ENCODE results near the gene KLB. TPM values are rescaled to one million over a fixed set of nuclear protein-coding genes. Genes with fewer than 3 reads are reported as not detected.

The KLB gene
- total RNA-seq, 1 donor: not detected

DNA sequence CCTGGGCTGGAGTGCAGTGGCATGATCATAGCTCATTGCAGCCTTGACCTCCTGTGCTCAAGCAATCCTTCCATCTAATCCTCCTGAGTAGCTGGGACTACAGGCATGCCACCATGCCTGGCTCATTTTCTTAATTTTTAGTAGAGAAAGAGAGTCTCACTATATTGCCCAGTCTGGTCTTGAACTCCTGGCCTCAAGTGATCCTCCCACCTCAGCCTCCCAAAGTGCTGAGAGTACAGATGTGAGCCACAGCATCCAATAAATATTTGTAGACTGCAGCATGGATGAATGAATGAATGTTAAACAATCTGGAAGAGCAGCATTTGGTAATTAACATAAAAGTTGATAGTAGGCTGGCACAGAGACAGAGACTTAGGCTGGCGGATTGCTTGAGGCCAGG lies 20.0 kb downstream of the KLB start:
- H2AFZ ChIP-seq (ENCODE audit: low read length): no peak overlapping the region
- no peaks in the 10 kb centered on the region for H3K9me3 ChIP-seq (ENCODE audit: low read depth, low read length)
- no peak overlapping the region for H3K4me2 ChIP-seq (ENCODE audit: insufficient read depth, low read length)
- no peaks in the 10 kb centered on the region for H3K36me3 ChIP-seq (ENCODE audit: insufficient read depth, low read length)
- H3K4me1 ChIP-seq (ENCODE audit: insufficient read depth, low read length): no peaks in the 10 kb centered on the region
- H3K4me3 ChIP-seq (ENCODE audit: insufficient read depth, low read length): no peak overlapping the region
- TF ChIP-seq CTCF (IDR thresholded peaks at IDR 0.05; ENCODE audit: extremely low read depth, low read depth, low read length): no peak
- H3K79me2 ChIP-seq (ENCODE audit: insufficient read depth, low read length): no peaks in the 10 kb centered on the region
- DNase-seq (ENCODE audit: insufficient read length, low spot score, missing footprints): no peak
- no peaks in the 10 kb centered on the region for H3K27me3 ChIP-seq (ENCODE audit: insufficient read depth, low read length)
- no peak overlapping the region for H3K27ac ChIP-seq (ENCODE audit: low read depth, low read length)
- no peaks in the 10 kb centered on the region for H4K20me1 ChIP-seq (ENCODE audit: insufficient read depth, low read length)

DNA sequence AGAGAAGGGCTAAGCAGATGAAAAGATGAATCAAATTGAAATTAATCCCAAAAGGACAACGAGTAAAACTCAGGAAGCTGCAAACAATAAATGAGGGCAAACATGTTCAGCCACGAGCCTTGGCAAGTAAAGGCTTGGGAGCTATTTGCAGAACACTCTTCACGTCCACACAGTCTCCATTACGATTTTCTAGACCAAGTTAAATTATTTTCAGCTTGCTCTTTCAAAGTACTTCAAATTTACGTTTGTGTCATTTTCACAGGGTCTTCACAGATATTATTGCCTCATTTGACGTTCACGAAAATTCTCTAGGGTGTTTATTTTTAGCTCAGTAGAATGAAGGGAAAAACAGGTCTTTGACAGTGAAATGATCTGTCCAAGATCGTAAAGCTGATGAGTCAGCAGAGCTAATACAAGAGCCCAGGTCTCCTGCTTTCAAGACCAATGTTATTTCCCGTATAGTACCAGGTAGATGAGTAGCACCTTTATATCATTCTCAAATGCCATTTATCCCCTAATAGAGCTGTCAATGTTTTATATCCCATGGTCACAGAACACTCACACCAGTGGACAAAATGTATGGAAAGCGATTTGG lies 20.9 kb downstream of the KLB start:
- no peak overlapping the region for H3K27ac ChIP-seq (ENCODE audit: low read depth, low read length)
- H3K4me2 ChIP-seq (ENCODE audit: insufficient read depth, low read length): peak overlapping the region; percentile 32
- TF ChIP-seq CTCF (IDR thresholded peaks at IDR 0.05; ENCODE audit: extremely low read depth, low read depth, low read length): no peak
- no peaks in the 10 kb centered on the region for H4K20me1 ChIP-seq (ENCODE audit: insufficient read depth, low read length)
- H3K27me3 ChIP-seq (ENCODE audit: insufficient read depth, low read length): no peaks in the 10 kb centered on the region
- H3K4me3 ChIP-seq (ENCODE audit: insufficient read depth, low read length): no peak overlapping the region
- DNase-seq (ENCODE audit: insufficient read length, low spot score, missing footprints): no peak
- H3K9me3 ChIP-seq (ENCODE audit: low read depth, low read length): no peaks in the 10 kb centered on the region
- no peak overlapping the region for H2AFZ ChIP-seq (ENCODE audit: low read length)
- no peaks in the 10 kb centered on the region for H3K79me2 ChIP-seq (ENCODE audit: insufficient read depth, low read length)
- H3K36me3 ChIP-seq (ENCODE audit: insufficient read depth, low read length): no peaks in the 10 kb centered on the region
- H3K4me1 ChIP-seq (ENCODE audit: insufficient read depth, low read length): no peaks in the 10 kb centered on the region

GRCh38 chr4:39429476-39430334 lies 23.0 kb downstream of the KLB start:
- no peak for DNase-seq (ENCODE audit: insufficient read length, low spot score, missing footprints)
- Histone ChIP-seq H3K27me3 (ENCODE audit: insufficient read depth, low read length) (no peaks in the 10 kb centered on the region), H3K4me2 (ENCODE audit: insufficient read depth, low read length) (no peak overlapping the region), H3K79me2 (ENCODE audit: insufficient read depth, low read length) (no peaks in the 10 kb centered on the region), H4K20me1 (ENCODE audit: insufficient read depth, low read length) (no peaks in the 10 kb centered on the region), H3K4me3 (ENCODE audit: insufficient read depth, low read length) (no peak overlapping the region), H3K36me3 (ENCODE audit: insufficient read depth, low read length) (no peaks in the 10 kb centered on the region), H2AFZ (ENCODE audit: low read length) (no peak overlapping the region), H3K4me1 (ENCODE audit: insufficient read depth, low read length) (no peaks in the 10 kb centered on the region), H3K9me3 (ENCODE audit: low read depth, low read length) (no peaks in the 10 kb centered on the region), H3K27ac (ENCODE audit: low read depth, low read length) (no peak overlapping the region)
- no peak for TF ChIP-seq CTCF (IDR thresholded peaks at IDR 0.05; ENCODE audit: extremely low read depth, low read depth, low read length)

DNA sequence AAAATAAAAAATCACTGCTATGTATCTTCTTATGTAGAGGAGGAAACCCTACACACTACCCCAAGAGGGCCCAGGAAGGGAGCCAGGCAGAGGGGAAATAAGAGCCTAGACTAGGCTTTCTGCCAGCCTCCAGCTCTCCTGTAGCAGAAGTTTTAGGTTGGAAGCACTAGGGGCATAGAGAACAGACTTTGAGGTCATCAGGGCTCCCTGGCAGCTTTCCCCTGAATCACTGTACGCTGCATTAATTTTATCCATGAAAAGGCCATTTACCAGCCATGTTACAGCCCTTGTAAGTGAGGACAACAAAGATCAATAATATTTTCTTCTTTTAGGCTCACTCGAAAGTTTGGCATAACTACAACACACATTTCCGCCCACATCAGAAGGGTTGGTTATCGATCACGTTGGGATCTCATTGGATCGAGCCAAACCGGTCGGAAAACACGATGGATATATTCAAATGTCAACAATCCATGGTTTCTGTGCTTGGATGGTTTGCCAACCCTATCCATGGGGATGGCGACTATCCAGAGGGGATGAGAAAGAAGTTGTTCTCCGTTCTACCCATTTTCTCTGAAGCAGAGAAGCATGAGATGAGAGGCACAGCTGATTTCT lies 27.3 kb downstream of the KLB start:
- H3K9me3 ChIP-seq (ENCODE audit: low read depth, low read length): no peaks in the 10 kb centered on the region
- no peaks in the 10 kb centered on the region for H4K20me1 ChIP-seq (ENCODE audit: insufficient read depth, low read length)
- H3K79me2 ChIP-seq (ENCODE audit: insufficient read depth, low read length): no peaks in the 10 kb centered on the region
- H3K27me3 ChIP-seq (ENCODE audit: insufficient read depth, low read length): peaks cover 19% of the 10 kb centered on the region
- H3K4me1 ChIP-seq (ENCODE audit: insufficient read depth, low read length): no peaks in the 10 kb centered on the region
- H3K4me3 ChIP-seq (ENCODE audit: insufficient read depth, low read length): no peak overlapping the region
- DNase-seq (ENCODE audit: insufficient read length, low spot score, missing footprints): no peak
- no peak for TF ChIP-seq CTCF (IDR thresholded peaks at IDR 0.05; ENCODE audit: extremely low read depth, low read depth, low read length)
- H3K36me3 ChIP-seq (ENCODE audit: insufficient read depth, low read length): no peaks in the 10 kb centered on the region
- H3K27ac ChIP-seq (ENCODE audit: low read depth, low read length): no peak overlapping the region
- no peak overlapping the region for H3K4me2 ChIP-seq (ENCODE audit: insufficient read depth, low read length)
- H2AFZ ChIP-seq (ENCODE audit: low read length): no peak overlapping the region
